Body of pancreas (tissue), 4 donors: ENCODE measurements around the gene GUCA2B.

Source experiments
- CTCF ChIP-seq, 7 experiments: fragments of 450-650 bp in 4 of 7; fragments of 200-600 bp in 3 of 7; sonication (generic) in 3 of 7; IDR thresholded peaks; one replicate each; pipeline ENCODE4 v1.5.1; 2016 to 2019; ENCODE audit warnings: antibody characterized with exemption in 7 of 7
- POLR2A ChIP-seq, 3 donors: fragments of 450-650 bp; IDR thresholded peaks; one replicate each; pipeline ENCODE4 v1.6.1; 2016; ENCODE audit warnings: antibody characterized with exemption in 3 of 3, mild to moderate bottlenecking in 2 of 3

GRCh38 chr1:42141978-42142377 is 11.2 kb upstream of the GUCA2B start:
- TF ChIP-seq CTCF (IDR thresholded peaks at IDR 0.05) (no peak), POLR2A (IDR thresholded peaks at IDR 0.05) (no peak)
